GM19025 (cell line): Measurements from ENCODE around the gene GRIA3.
A peak's percentile ranks its signal among the peaks of the same experiment; 100 is the strongest.
"Not testable (repeated sequence)": the region's sequence is repeated elsewhere in the genome, so short reads cannot be mapped to it uniquely, and the experiment has no call there.

Experiments
- ATAC-seq: cut with Tn5 transposase; IDR thresholded peaks from one replicate; pipeline ENCODE4 v1.9.1; 2021; ENCODE audit warnings: mild to moderate bottlenecking, low read depth, moderate library complexity; ENCODE audit not compliant: unreplicated experiment

GRIA3 gene

DNA sequence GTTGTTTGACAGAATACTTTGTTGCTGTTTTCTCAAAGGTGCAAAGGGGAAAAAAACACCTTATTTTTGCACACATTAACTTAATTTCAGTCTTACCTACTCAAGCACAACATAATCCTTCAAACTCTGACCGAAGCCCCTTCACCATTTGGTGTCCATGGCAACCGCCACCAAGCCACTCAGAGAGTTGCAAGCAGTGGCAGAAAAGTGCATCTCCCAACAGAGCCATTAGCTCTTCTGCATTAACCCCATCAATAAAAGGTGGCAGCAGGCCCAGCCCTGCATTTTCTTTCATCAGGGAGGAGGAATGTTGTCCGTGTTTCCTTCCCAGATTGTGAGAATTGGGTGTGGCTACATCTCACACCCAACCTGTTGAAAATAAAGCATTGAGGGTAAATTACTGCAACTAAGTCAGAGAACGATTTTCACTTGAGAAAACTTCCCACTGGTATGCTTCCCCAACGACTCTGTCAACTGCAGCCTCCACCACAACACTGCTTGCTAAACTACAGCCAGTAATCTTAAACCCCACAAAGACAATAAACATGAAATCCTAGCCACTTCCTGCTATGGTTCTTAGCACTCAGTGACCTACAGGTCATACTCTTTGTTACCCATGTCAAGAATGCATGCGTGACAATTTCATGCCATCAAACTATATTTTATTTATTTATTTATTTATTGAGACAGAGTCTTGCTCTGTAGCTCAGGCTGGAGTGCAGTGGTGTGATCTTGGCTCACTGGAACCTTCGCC lies 154.0 kb downstream of the GRIA3 start:
- no peak for ATAC-seq

- ATAC-seq, result no peak
Measured at GRCh38 chrX:123339221-123339905, 155.3 kb downstream of the GRIA3 start.

GRCh38 chrX:123340696-123341095 lies 156.6 kb downstream of the GRIA3 start:
- ATAC-seq, result no peak

- ATAC-seq, result no peak
Measured at GRCh38 chrX:123348468-123348867, 164.4 kb downstream of the GRIA3 start.

- no peak for ATAC-seq
Measured at GRCh38 chrX:123350226-123350625, 166.1 kb downstream of the GRIA3 start.

- ATAC-seq, result peak; percentile 94
Measured at GRCh38 chrX:123357941-123358340, 173.9 kb downstream of the GRIA3 start.

- peak; percentile 3 for ATAC-seq
Measured at GRCh38 chrX:123358457-123358856, 174.4 kb downstream of the GRIA3 start.

DNA sequence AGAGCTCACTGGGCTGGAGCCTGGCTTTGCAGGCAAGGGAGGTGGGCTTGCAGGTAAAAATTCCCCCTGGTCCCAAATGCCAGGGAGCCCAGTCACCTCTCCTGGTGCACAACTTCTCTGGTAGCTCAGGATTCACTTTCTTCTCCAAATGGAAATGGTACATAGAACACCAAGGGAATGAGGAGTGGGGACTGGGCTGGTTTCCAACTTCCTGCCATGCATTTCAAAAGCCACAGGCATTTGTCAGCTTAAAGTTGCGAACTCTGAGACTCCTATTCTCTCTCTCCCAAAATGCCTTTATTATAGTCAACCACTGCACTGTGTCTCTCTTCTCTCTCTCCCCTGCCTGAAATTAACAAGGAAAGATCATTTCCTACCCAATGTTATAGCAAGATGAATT lies 177.3 kb downstream of the GRIA3 start:
- ATAC-seq, result no peak

DNA sequence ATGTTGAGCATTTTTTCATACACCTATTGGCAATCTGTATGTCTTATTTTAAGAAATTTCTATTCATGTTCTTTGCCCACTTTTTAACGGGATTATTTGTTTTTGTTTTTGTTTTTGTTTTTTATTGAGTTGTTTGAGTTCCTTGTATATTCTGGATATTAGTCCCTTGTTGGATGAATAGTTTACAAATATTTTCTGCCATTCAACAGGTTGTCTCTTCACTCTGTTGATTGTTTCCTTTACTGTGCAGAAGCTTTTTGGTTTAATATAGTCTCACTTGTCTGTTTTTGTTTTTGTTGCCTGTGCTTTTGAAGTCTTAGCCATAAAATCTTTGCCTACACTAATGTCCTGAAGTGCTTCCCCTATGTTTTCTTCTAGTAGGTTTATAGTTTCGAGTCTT lies 202.1 kb downstream of the GRIA3 start:
- ATAC-seq, result not testable (repeated sequence)

DNA sequence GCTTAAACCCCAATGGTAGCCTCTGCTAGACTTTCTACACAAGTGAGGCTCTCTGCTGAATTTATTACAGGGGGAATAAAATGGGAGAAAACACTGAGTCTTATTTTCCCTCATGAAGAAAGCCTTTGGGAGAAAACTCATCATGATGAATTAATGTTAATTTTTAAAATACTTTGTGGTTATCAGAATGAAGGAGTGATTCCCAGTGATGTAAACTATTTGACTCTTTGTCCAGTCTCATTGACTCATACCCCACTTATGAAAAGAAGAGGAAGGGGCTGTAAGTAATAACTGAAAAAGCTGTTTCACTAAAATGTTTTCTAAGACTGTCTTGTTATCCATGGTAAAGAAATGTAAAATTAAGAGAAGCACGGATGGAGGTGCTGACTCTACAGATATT lies 208.8 kb downstream of the GRIA3 start:
- no peak for ATAC-seq

GRCh38 chrX:123399709-123400108 lies 215.6 kb downstream of the GRIA3 start:
- ATAC-seq, result no peak

GRCh38 chrX:123405231-123405630 lies 221.2 kb downstream of the GRIA3 start:
- no peak for ATAC-seq

- ATAC-seq, result peak; percentile 42
Measured at GRCh38 chrX:123408821-123409737, 225.0 kb downstream of the GRIA3 start.

DNA sequence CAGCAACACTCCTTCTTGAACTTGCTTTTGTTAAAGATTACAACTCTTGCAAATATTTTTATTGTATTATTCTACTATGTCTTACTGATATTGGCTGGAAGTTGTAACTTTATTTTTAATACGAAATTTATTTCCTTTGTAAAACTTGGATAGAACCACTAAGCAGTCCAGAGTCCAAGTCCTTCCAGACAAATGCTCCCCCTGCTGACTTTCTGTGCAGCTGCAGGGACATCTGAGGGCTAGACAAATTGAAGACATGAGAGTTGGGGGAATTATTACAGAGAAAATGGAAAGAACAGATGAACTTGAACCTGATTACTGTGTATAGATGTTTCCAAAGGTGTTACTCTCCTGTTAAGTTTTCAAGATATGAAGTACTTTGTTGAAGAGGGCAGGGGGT lies 238.8 kb downstream of the GRIA3 start:
- no peak for ATAC-seq

GRCh38 chrX:123424546-123424945 lies 240.5 kb downstream of the GRIA3 start:
- ATAC-seq, result peak; percentile 79

DNA sequence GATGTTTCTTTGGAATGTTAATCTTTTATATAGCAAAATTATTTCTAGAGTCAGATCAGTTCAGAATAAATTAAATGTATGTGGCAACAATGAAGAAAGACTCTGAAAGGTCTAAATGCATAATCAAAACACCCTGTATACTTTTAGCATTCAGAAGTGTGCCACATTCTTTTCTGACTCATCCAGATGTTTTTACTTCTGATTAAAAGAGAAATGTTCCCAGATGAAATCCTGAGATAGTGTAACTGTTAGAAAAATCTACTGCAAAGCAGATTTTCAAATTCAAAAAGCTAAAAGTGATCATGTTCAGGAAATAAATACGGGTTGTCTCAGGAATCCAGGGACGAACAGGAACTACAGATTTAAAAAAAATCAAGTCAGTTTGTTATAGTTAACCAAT lies 241.4 kb downstream of the GRIA3 start:
- ATAC-seq, result no peak

GRCh38 chrX:123425904-123426303 lies 241.8 kb downstream of the GRIA3 start:
- ATAC-seq, result no peak

GRCh38 chrX:123432361-123433150 lies 248.5 kb downstream of the GRIA3 start:
- ATAC-seq, result no peak

- no peak for ATAC-seq
Measured at GRCh38 chrX:123436512-123437136, 252.5 kb downstream of the GRIA3 start.

DNA sequence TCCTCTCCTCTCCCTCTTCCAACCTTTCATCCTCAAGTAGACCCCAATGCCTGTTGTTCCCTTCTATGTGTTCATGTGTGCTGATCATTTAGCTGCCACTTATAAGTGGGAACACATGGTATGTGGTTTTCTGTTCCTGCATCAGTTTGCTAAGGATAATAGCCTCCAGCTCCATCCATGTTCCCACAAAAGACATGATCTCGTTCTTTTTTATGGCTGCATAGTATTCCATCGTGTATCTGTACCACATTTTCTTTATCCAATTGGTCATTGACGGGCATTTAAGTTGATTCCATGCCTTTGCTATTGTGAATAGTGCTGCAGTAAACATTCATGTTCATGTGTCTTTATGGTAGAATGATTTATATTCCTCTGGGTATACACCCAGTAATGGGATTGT lies 255.8 kb downstream of the GRIA3 start:
- ATAC-seq, result not testable (repeated sequence)
